PC-3 (cell line): ENCODE results near the gene FUT1.

ENCODE experiments used
- CTCF ChIP-seq: fragments of 300-600 bp; sonication (generic); conservative IDR thresholded peaks from 2 replicates; pipeline ENCODE4 v1.5.1; 2017; ENCODE audit warnings: antibody characterized with exemption, low read depth, mild to moderate bottlenecking, low read length
- EZH2phosphoT487 ChIP-seq: fragments of 300-600 bp; sonication (generic); IDR thresholded peaks from 2 replicates; pipeline ENCODE4 v1.6.1; 2018; ENCODE audit warnings: mild to moderate bottlenecking, antibody characterized with exemption, low read length, borderline replicate concordance

- no peak for TF ChIP-seq CTCF
- no peak for TF ChIP-seq EZH2phosphoT487
These were observed 17.8 kb upstream of the FUT1 start for GRCh38 chr19:48770266-48770665.
